ENCODE results near the gene RAMP2.
"Not testable (repeated sequence)": the region's sequence is repeated elsewhere in the genome, so short reads cannot be mapped to it uniquely, and the experiment has no call there.

The RAMP2 gene

GRCh38 chr17:42769964-42770363, 8.9 kb downstream of the RAMP2 start:
- DNase-seq: not testable (repeated sequence)

- no peak for DNase-seq
These were observed 11.9 kb downstream of the RAMP2 start for GRCh38 chr17:42772945-42773289.

- peak; percentile 76 for DNase-seq
These were observed 12.4 kb downstream of the RAMP2 start, which contains the start of gene VPS25 for GRCh38 chr17:42773290-42774035. Gene VPS25 (plus strand): TSS chr17:42773449. CDS start chr17:42773476, 27 bp downstream.

GRCh38 chr17:42774066-42774745, 13.2 kb downstream of the RAMP2 start:
- DNase-seq: no peak

GRCh38 chr17:42775534-42776098, 14.6 kb downstream of the RAMP2 start:
- DNase-seq: no peak

- no peak for DNase-seq
These were observed 17.5 kb downstream of the RAMP2 start for GRCh38 chr17:42778570-42778969.

- DNase-seq: no peak
These were observed 18.4 kb downstream of the RAMP2 start for GRCh38 chr17:42779304-42779935.

- no peak for DNase-seq
These were observed 19.2 kb downstream of the RAMP2 start, which contains the start of gene WNK4 for GRCh38 chr17:42779936-42780850. Gene WNK4 (plus strand): TSS chr17:42780610. CDS start chr17:42780699, 89 bp downstream.

- DNase-seq: no peak
These were observed 20.0 kb downstream of the RAMP2 start for GRCh38 chr17:42780851-42781638.

- DNase-seq: no peak
These were observed 20.7 kb downstream of the RAMP2 start for GRCh38 chr17:42781639-42782165.

GRCh38 chr17:42782166-42783061, 21.4 kb downstream of the RAMP2 start:
- DNase-seq: no peak

GRCh38 chr17:42783062-42783790, 22.2 kb downstream of the RAMP2 start:
- no peak for DNase-seq

- no peak for DNase-seq
These were observed 22.7 kb downstream of the RAMP2 start for GRCh38 chr17:42783791-42784138.

GRCh38 chr17:42784409-42784808, 23.4 kb downstream of the RAMP2 start:
- no peak for DNase-seq

GRCh38 chr17:42784811-42785592, 24.0 kb downstream of the RAMP2 start:
- DNase-seq: no peak

GRCh38 chr17:42787266-42787665, 26.2 kb downstream of the RAMP2 start:
- no peak for DNase-seq

- DNase-seq: no peak
These were observed 30.9 kb downstream of the RAMP2 start for GRCh38 chr17:42791948-42792347.

GRCh38 chr17:42792545-42792944, 31.5 kb downstream of the RAMP2 start:
- DNase-seq: no peak

- no peak for DNase-seq
These were observed 34.0 kb downstream of the RAMP2 start for GRCh38 chr17:42795061-42795460.
